Measurements from ENCODE around the gene NSUN4. TPM values are rescaled to one million over a fixed set of nuclear protein-coding genes. Genes with fewer than 3 reads are reported as not detected.

The NSUN4 gene
- total RNA-seq, 4 donors from 2014 or later, result 11.4 to 24.5 (median 18.4) TPM

DNA sequence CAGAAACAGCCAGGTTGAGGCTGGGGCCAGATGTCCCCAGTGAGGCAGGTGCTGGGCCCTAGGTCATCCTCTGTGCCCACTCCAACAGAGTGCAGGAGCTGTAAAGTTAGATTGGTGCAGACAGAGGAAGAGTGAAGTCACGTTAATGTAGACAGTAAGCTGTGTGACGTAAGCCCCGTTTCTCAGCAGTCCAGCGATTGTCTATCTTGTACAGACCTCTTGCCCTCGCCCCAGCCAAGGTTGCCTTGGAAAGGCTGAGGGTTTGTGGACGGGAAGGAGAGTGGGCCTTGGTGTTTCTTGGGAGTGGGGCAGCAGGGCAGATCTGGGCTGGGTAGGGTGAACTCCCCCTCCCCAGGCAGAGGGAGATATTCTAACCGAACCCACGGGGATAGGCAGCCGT lies 67.0 kb downstream of the NSUN4 start:
- Histone ChIP-seq H3K27me3 (no peaks in the 10 kb centered on the region), H3K36me3 (peaks cover 0 to 35% of the 10 kb centered on the region in 2 donors), H3K9me3 (no peaks in the 10 kb centered on the region), H3K4me3 (no peak overlapping the region), H3K27ac (no peak overlapping the region), H3K4me1 (peaks cover 0 to 19% (median 7%) of the 10 kb centered on the region in 3 donors)
- ATAC-seq, result no peak
- TF ChIP-seq, protein P1, sequence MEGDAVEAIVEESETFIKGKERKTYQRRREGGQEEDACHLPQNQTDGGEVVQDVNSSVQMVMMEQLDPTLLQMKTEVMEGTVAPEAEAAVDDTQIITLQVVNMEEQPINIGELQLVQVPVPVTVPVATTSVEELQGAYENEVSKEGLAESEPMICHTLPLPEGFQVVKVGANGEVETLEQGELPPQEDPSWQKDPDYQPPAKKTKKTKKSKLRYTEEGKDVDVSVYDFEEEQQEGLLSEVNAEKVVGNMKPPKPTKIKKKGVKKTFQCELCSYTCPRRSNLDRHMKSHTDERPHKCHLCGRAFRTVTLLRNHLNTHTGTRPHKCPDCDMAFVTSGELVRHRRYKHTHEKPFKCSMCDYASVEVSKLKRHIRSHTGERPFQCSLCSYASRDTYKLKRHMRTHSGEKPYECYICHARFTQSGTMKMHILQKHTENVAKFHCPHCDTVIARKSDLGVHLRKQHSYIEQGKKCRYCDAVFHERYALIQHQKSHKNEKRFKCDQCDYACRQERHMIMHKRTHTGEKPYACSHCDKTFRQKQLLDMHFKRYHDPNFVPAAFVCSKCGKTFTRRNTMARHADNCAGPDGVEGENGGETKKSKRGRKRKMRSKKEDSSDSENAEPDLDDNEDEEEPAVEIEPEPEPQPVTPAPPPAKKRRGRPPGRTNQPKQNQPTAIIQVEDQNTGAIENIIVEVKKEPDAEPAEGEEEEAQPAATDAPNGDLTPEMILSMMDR (IDR thresholded peaks at IDR 0.05), result no peak
- TF ChIP-seq POLR2AphosphoS5 (IDR thresholded peaks at IDR 0.05) (no peak), EP300 (IDR thresholded peaks at IDR 0.05) (no peak), POLR2A (IDR thresholded peaks at IDR 0.05) (no peak)
- 88% methylated on average over 6 of the region's 9 CpGs; no CpG with 5 or more reads in 1 of the 2 donors for WGBS, 2 donors (ENCODE audit: low coverage in 1 of 2)

DNA sequence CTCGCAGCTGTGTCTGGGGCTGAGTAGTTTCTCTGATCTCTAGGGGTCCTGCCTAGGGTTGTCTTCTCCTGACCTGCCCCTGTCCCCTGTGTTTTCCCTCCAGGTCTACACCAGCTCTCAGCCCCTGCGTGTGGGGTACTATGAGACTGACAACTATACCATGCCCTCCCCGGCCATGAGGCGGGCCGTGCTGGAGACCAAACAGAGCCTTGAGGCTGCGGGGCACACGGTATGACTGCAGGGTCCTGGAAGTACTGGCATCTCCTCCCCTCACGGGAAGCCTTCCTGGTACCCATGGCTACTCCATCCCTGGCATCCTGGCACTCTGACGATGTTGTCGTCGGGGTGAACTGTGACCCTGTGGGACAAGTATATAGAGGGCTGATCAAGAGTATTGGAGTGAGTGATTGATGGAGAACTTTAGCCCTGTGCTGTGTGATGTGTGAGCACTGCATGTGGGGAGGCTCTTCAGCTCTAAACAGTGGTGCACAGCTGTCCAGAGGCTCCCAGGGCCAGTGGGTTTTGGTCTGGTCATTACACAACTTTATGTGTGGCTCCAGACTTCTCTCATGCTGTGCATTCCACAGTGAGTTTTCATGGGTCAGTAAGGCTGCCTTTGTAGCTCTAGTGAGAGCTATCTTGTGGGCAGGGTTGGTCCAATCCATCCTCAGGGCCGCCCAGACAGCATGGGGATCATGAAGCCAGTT lies 67.9 kb downstream of the NSUN4 start:
- peaks cover 0 to 15% (median 7%) of the 10 kb centered on the region in 3 donors for H3K4me1 ChIP-seq
- no peak overlapping the region for H3K27ac ChIP-seq
- no peaks in the 10 kb centered on the region for H3K9me3 ChIP-seq
- WGBS, 2 donors (ENCODE audit: low coverage in 1 of 2), result 100% methylated on average over 2 of the region's 12 CpGs; no CpG with 5 or more reads in 1 of the 2 donors
- peaks cover 0 to 38% of the 10 kb centered on the region in 2 donors for H3K36me3 ChIP-seq
- H3K27me3 ChIP-seq, result no peaks in the 10 kb centered on the region
- TF ChIP-seq POLR2AphosphoS5 (IDR thresholded peaks at IDR 0.05) (no peak), POLR2A (IDR thresholded peaks at IDR 0.05) (no peak), EP300 (IDR thresholded peaks at IDR 0.05) (no peak)
- TF ChIP-seq, protein P1 (IDR thresholded peaks at IDR 0.05), result no peak
- ATAC-seq, result no peak
- no peak overlapping the region for H3K4me3 ChIP-seq

DNA sequence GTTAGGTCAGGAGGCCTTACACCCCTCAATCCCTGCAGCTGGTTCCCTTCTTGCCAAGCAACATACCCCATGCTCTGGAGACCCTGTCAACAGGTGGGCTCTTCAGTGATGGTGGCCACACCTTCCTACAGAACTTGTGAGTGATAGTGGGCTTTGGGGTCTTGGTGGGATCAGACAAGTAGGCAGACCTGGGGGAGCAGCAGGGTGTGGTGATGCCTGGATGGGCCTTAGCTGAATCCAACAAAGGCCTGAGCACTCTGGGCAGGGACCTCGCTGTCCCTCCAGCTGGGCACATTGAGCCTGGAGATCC lies 68.4 kb downstream of the NSUN4 start:
- no CpG with 5 or more reads among the region's 1 CpG for WGBS, 2 donors (ENCODE audit: low coverage in 1 of 2)
- H3K27me3 ChIP-seq, result no peaks in the 10 kb centered on the region
- no peak for TF ChIP-seq POLR2A (IDR thresholded peaks at IDR 0.05)
- TF ChIP-seq POLR2AphosphoS5 (IDR thresholded peaks at IDR 0.05), result no peak
- TF ChIP-seq EP300 (IDR thresholded peaks at IDR 0.05), result no peak
- TF ChIP-seq, protein P1 (IDR thresholded peaks at IDR 0.05), result no peak
- H3K4me3 ChIP-seq, result no peak overlapping the region
- H3K9me3 ChIP-seq, result no peaks in the 10 kb centered on the region
- peaks cover 0 to 15% (median 7%) of the 10 kb centered on the region in 3 donors for H3K4me1 ChIP-seq
- H3K27ac ChIP-seq, result no peak overlapping the region
- ATAC-seq, result no peak
- H3K36me3 ChIP-seq, result peaks cover 0 to 43% of the 10 kb centered on the region in 2 donors

DNA sequence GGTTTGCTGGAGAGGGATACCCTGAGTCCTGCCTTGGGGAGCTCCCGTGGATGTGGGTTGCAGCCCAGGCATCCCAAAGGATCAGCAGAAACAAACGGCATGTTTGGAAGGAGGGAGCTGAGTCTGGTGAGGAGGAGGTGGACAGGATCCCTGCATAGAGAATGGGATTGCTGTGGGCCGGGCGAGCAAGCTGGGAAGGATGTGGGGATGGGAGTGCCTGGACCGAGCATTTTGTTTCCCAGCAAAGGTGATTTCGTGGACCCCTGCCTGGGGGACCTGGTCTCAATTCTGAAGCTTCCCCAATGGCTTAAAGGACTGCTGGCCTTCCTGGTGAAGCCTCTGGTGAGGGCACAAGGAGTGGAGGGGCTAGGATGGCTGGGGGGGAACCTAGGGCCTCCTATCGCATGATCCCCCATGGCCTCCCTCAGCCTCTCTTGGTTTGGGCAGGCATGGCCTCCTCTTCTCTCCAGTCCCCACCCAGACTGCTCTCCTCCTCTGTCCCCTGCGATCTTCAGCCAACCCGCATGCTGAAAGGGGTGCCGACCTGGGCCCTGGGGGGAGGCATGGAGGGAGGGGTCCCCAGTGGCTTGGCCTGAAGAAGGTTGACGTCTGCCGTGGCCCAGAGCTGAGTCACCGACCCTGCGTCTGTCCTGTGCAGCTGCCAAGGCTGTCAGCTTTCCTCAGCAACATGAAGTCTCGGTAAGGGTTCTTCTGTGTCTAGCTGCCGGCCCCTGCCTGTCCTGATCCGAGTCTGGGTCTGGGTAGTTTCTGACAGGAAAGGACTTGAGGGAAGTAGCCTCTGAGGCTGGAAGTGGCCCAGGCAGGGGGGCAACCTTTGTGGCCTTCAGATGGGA lies 69.8 kb downstream of the NSUN4 start:
- no peaks in the 10 kb centered on the region for H3K9me3 ChIP-seq
- no peak overlapping the region for H3K4me3 ChIP-seq
- no peaks in the 10 kb centered on the region for H3K27me3 ChIP-seq
- H3K4me1 ChIP-seq, result peaks cover 0 to 15% (median 7%) of the 10 kb centered on the region in 3 donors
- ATAC-seq, result peak; percentile 28
- WGBS, 2 donors (ENCODE audit: low coverage in 1 of 2), result 69 to 100% methylated on average over 2 to 8 of the region's 17 CpGs
- TF ChIP-seq POLR2A (IDR thresholded peaks at IDR 0.05), result no peak
- TF ChIP-seq, protein P1 (IDR thresholded peaks at IDR 0.05), result no peak
- no peak for TF ChIP-seq POLR2AphosphoS5 (IDR thresholded peaks at IDR 0.05)
- TF ChIP-seq EP300 (IDR thresholded peaks at IDR 0.05), result no peak
- no peak overlapping the region for H3K27ac ChIP-seq
- peaks cover 0 to 45% of the 10 kb centered on the region in 2 donors for H3K36me3 ChIP-seq

Measured in gastroesophageal sphincter (tissue), 4 donors.